CD4-positive, alpha-beta T cell (primary cell): Measurements from ENCODE around the gene DCAF8L2. TPM values are rescaled to one million over a fixed set of nuclear protein-coding genes. Genes with fewer than 3 reads are reported as not detected.
"Not testable (repeated sequence)": the region's sequence is repeated elsewhere in the genome, so short reads cannot be mapped to it uniquely, and the experiment has no call there.

Experiments
- ATAC-seq: fragments of 200-7000 bp; cut with Tn5 transposase; one replicate; pipeline ENCODE4 v1.10.0; 2022; ENCODE audit warnings: mild to moderate bottlenecking; ENCODE audit not compliant: poor library complexity
- CTCF ChIA-PET: fragments of 350-600 bp; sonication (Branson Sonifier 250); formaldehyde crosslinking; loops from one replicate; lab custom pipeline; 2021; ENCODE audit warnings: antibody characterized with exemption, inconsistent platforms; lab: Charles Lee
- POLR2A ChIA-PET: fragments of 350-600 bp; sonication (Branson Sonifier 250); formaldehyde crosslinking; loops from one replicate; lab custom pipeline; 2021; ENCODE audit warnings: antibody characterized with exemption, inconsistent platforms; lab: Charles Lee
- DNase-seq, 14 experiments: peaks; one replicate each; pipeline ENCODE4 v3.0.0-alpha.2; 2013 to 2020; ENCODE audit warnings: mixed read lengths in 2 of 14
- H3K27ac ChIP-seq, 2 donors: one replicate each; pipeline versions ENCODE4 v1.5.1 to v1.7.0; 2013; ENCODE audit warnings: low read length in 2 of 2, low read depth in 1 of 2, mild to moderate bottlenecking in 1 of 2
- H3K27me3 ChIP-seq, 2 experiments: 1 replicate in 1 of 2; 2 replicates in 1 of 2; pipeline versions ENCODE4 v1.6.1 to v1.7.0; 2013; ENCODE audit warnings: low read length in 2 of 2, control low read depth in 1 of 2, mild to moderate bottlenecking in 1 of 2, moderate library complexity in 1 of 2; ENCODE audit not compliant: insufficient read depth in 2 of 2, control insufficient read depth in 1 of 2
- H3K36me3 ChIP-seq: one replicate; pipeline ENCODE4 v1.6.1; 2013; ENCODE audit warnings: low read length, control low read depth; ENCODE audit not compliant: insufficient read depth
- H3K4me1 ChIP-seq: one replicate; pipeline ENCODE4 v1.6.1; 2013; ENCODE audit warnings: low read length, control low read depth; ENCODE audit not compliant: insufficient read depth
- H3K4me3 ChIP-seq: one replicate; pipeline ENCODE4 v1.5.1; 2013; ENCODE audit warnings: mild to moderate bottlenecking, low read length, moderate library complexity
- H3K9me3 ChIP-seq, 2 experiments: 1 replicate in 1 of 2; 2 replicates in 1 of 2; pipeline versions ENCODE4 v1.6.1 to v1.7.0; 2013; ENCODE audit warnings: low read length in 2 of 2, mild to moderate bottlenecking in 2 of 2, control low read depth in 1 of 2, moderate library complexity in 1 of 2; ENCODE audit not compliant: control insufficient read depth in 1 of 2, insufficient read depth in 1 of 2
- H3K27ac Mint-ChIP-seq: one replicate; pipeline ENCODE4 v1.8.0; 2020; ENCODE audit warnings: mixed read lengths
- H3K27me3 Mint-ChIP-seq: one replicate; pipeline ENCODE4 v1.8.0; 2021; ENCODE audit warnings: mixed read lengths
- H3K36me3 Mint-ChIP-seq: one replicate; pipeline ENCODE4 v1.8.0; 2021; ENCODE audit warnings: low read depth, mixed read lengths
- H3K4me1 Mint-ChIP-seq: one replicate; pipeline ENCODE4 v1.8.0; 2021; ENCODE audit warnings: low read depth, mixed read lengths
- H3K4me3 Mint-ChIP-seq: one replicate; pipeline ENCODE4 v1.8.0; 2020; ENCODE audit warnings: mild to moderate bottlenecking, mixed read lengths
- H3K9me3 Mint-ChIP-seq: one replicate; pipeline ENCODE4 v1.8.0; 2020; ENCODE audit warnings: mixed read lengths
- intact Hi-C, 2 experiments: fragments of 100-400 bp; cut with DNase I in 1 of 2; cut with micrococcal nuclease in 1 of 2; formaldehyde crosslinking; loops; one replicate each; pipeline versions ENCODE4 v1.15.1 to v1.9.0; 2023 to 2025; cut with DNase I, micrococcal nuclease
- polyA plus RNA-seq, 2 donors: library from polyadenylated mRNA; unstranded; fragments of 120-200 nt; gene quantifications; one replicate each; pipeline ENCODE4 v1.2.1, GENCODE V29; 2013
- total RNA-seq, 174 experiments: library from RNA in 2 of 174; stranded (reverse) in 2 of 174; gene quantifications; one replicate each; pipeline ENCODE4 v1.2.3 and lab custom pipeline; 2021 to 2026
- TF ChIP-seq, protein P1 (sequence below): fragments of 200-600 bp; IDR thresholded peaks from one replicate; pipeline ENCODE4 v1.8.0; 2022; ENCODE audit warnings: antibody characterized with exemption, mild to moderate bottlenecking

DCAF8L2 gene
- total RNA-seq (not detected), total RNA-seq (lab: John Stamatoyannopoulos, UW) (0 to 0.08 (median 0) reads per million in 172 experiments)
- polyA plus RNA-seq (2013, experiment 1 of 2) = not detected
- not detected for polyA plus RNA-seq (2013, experiment 2 of 2)

DNA sequence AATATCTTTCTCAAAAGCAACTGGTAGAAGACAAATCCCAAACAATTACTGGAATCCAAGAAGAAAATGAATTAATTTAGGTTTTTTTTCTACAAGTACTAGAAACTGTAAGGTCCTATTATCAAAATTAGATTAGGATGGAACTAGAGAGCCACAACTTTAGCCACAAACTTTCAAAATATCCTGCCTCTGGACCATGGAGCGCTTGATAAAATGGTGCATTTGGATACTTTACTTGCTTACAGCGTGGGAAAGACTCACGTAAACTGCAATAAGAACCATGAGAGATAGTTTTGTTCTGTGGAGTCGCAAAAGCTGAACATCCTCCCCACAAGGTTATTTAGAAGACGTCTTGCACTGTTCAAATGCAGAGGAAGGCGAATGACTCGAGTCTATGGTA lies at the start of gene DCAF8L2:
DCAF8L2 (plus strand) TSS at position 301 of the 400 bp plus-strand sequence. CDS start 156,552 bp downstream, outside the sequence.
- intact Hi-C loops = no loop called here
- H3K9me3 Mint-ChIP-seq = peaks cover 2% of the 10 kb centered on the region
- H3K27me3 ChIP-seq = no peaks in the 10 kb centered on the region
- H3K27ac ChIP-seq = no peak within 1 kb of the TSS
- DNase-seq (no peak), ATAC-seq (no peak)
- POLR2A ChIA-PET = no interaction called here
- CTCF ChIA-PET = no interaction called here
- H3K36me3 Mint-ChIP-seq = no peaks in the 10 kb centered on the region
- no peak within 1 kb of the TSS for H3K4me3 ChIP-seq
- H3K4me1 Mint-ChIP-seq = no peaks in the 10 kb centered on the region
- H3K27me3 Mint-ChIP-seq = no peaks in the 10 kb centered on the region
- H3K9me3 ChIP-seq = peaks cover 0 to 9% of the 10 kb centered on the region in 2 experiments
- H3K4me3 Mint-ChIP-seq = no peak within 1 kb of the TSS
- no peak within 1 kb of the TSS for H3K27ac Mint-ChIP-seq
- no peaks in the 10 kb centered on the region for H3K4me1 ChIP-seq
- no peaks in the 10 kb centered on the region for H3K36me3 ChIP-seq
- TF ChIP-seq, protein P1, sequence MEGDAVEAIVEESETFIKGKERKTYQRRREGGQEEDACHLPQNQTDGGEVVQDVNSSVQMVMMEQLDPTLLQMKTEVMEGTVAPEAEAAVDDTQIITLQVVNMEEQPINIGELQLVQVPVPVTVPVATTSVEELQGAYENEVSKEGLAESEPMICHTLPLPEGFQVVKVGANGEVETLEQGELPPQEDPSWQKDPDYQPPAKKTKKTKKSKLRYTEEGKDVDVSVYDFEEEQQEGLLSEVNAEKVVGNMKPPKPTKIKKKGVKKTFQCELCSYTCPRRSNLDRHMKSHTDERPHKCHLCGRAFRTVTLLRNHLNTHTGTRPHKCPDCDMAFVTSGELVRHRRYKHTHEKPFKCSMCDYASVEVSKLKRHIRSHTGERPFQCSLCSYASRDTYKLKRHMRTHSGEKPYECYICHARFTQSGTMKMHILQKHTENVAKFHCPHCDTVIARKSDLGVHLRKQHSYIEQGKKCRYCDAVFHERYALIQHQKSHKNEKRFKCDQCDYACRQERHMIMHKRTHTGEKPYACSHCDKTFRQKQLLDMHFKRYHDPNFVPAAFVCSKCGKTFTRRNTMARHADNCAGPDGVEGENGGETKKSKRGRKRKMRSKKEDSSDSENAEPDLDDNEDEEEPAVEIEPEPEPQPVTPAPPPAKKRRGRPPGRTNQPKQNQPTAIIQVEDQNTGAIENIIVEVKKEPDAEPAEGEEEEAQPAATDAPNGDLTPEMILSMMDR = no peak

DNA sequence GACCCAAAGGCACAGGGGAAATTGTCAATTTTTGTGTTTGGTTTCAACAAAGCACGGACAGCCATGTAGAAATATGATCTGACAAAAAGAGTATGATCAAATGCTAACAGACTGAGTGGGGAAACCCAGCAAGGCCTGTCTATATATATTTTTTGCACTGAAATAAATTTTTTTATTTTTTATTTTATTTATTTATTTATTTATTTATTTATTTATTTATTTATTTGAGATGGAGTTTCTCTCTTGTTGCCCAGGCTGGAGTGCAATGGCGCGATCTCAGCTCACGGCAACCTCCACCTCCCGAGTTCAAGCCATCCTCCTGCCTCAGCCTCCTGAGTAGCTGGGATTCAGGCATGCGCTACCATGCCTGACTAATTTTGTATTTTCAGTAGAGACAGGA lies 49.0 kb upstream of the DCAF8L2 start:
- H3K9me3 ChIP-seq, POLR2A ChIA-PET, H3K27me3 Mint-ChIP-seq, H3K36me3 ChIP-seq, H3K27ac ChIP-seq, H3K27ac Mint-ChIP-seq, H3K27me3 ChIP-seq, CTCF ChIA-PET, H3K36me3 Mint-ChIP-seq, DNase-seq, H3K4me3 Mint-ChIP-seq, ATAC-seq, H3K9me3 Mint-ChIP-seq, H3K4me3 ChIP-seq, H3K4me1 Mint-ChIP-seq, H3K4me1 ChIP-seq, intact Hi-C loops: not testable (repeated sequence)

DNA sequence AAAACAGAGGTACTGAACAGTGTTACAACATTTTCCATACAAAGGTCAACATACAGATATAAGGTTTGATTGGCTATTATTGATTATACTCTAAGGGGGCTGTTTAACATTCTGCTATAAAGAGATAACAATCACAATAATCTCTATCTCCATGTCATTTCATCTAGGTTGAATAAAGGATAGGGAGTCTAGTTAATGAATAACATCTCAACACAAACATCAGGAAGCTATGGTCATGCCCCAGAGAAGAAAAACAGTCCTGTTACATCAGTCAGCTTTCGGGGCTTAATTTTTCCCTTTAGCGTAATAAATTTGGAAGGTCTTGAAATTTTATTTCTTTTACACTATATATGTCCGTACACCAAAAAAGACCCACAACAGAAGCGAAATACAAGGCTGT lies 41.5 kb upstream of the DCAF8L2 start:
- no peak overlapping the region for H3K4me3 Mint-ChIP-seq
- ATAC-seq (no peak), DNase-seq (no peak)
- H3K9me3 Mint-ChIP-seq = peaks cover 2% of the 10 kb centered on the region
- H3K27me3 Mint-ChIP-seq = no peaks in the 10 kb centered on the region
- intact Hi-C loops = no loop called here
- no peaks in the 10 kb centered on the region for H3K27me3 ChIP-seq
- TF ChIP-seq, protein P1 = no peak
- no peaks in the 10 kb centered on the region for H3K36me3 Mint-ChIP-seq
- H3K4me1 Mint-ChIP-seq = no peaks in the 10 kb centered on the region
- no peaks in the 10 kb centered on the region for H3K4me1 ChIP-seq
- no peaks in the 10 kb centered on the region for H3K36me3 ChIP-seq
- H3K27ac ChIP-seq = no peak overlapping the region
- H3K4me3 ChIP-seq = no peak overlapping the region
- no peak overlapping the region for H3K27ac Mint-ChIP-seq
- ChIA-PET CTCF (no interaction called here), POLR2A (no interaction called here)
- H3K9me3 ChIP-seq = no peaks in the 10 kb centered on the region

DNA sequence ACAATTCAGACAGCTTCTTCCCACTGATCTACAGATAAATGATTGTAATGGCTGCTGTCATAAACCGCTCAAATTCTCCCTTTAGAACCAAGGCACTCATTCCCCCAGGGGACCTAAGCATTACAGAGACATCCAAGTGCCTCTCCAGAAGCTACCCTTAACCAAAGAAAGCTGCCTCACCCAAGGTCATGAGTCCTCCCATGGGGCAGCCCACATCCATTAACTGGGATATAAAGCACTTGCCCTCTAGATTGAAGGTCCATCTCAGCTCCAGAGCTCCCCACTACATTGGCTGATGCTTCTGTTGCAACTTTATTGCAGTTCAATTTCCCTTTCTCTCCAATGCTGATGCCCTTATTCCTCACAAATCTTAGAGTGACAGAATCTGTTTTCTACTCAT lies 40.5 kb upstream of the DCAF8L2 start:
- no peaks in the 10 kb centered on the region for H3K36me3 Mint-ChIP-seq

More for the DNA sequence above, 40.5 kb upstream of the DCAF8L2 start:
- Mint-ChIP-seq H3K9me3 (peaks cover 2% of the 10 kb centered on the region), H3K4me1 (no peaks in the 10 kb centered on the region), H3K27me3 (no peaks in the 10 kb centered on the region), H3K27ac (no peak overlapping the region), H3K4me3 (no peak overlapping the region)
- Histone ChIP-seq H3K27ac (no peak overlapping the region), H3K4me1 (no peaks in the 10 kb centered on the region), H3K27me3 (no peaks in the 10 kb centered on the region), H3K4me3 (no peak overlapping the region), H3K9me3 (no peaks in the 10 kb centered on the region), H3K36me3 (no peaks in the 10 kb centered on the region)
- intact Hi-C loops = no loop called here
- no peak for ATAC-seq
- TF ChIP-seq, protein P1 = no peak
- ChIA-PET CTCF (no interaction called here), POLR2A (no interaction called here)
- no peak for DNase-seq
